Measurements from ENCODE around the gene EDC3.
"Not testable (repeated sequence)": the region's sequence is repeated elsewhere in the genome, so short reads cannot be mapped to it uniquely, and the experiment has no call there.

The EDC3 gene

GRCh38 chr15:74604983-74605794, 90.6 kb downstream of the EDC3 start:
- TF ChIP-seq, protein P1, sequence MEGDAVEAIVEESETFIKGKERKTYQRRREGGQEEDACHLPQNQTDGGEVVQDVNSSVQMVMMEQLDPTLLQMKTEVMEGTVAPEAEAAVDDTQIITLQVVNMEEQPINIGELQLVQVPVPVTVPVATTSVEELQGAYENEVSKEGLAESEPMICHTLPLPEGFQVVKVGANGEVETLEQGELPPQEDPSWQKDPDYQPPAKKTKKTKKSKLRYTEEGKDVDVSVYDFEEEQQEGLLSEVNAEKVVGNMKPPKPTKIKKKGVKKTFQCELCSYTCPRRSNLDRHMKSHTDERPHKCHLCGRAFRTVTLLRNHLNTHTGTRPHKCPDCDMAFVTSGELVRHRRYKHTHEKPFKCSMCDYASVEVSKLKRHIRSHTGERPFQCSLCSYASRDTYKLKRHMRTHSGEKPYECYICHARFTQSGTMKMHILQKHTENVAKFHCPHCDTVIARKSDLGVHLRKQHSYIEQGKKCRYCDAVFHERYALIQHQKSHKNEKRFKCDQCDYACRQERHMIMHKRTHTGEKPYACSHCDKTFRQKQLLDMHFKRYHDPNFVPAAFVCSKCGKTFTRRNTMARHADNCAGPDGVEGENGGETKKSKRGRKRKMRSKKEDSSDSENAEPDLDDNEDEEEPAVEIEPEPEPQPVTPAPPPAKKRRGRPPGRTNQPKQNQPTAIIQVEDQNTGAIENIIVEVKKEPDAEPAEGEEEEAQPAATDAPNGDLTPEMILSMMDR (IDR thresholded peaks at IDR 0.05; ENCODE audit: low read depth, low read length, missing control alignments), result no peak
- Histone ChIP-seq H3K27ac (no peak overlapping the region), H3K4me3 (ENCODE audit: low read depth, low read length) (no peak overlapping the region), H3K36me3 (replicated peaks) (no peaks in the 10 kb centered on the region), H3K27me3 (replicated peaks) (peaks cover 3% of the 10 kb centered on the region)
- in situ Hi-C loops (cut with HindIII; ENCODE audit: low pct_ligation_motif_present, low sequenced_read_pairs), result no loop called here
- DNase-seq, result no peak

DNA sequence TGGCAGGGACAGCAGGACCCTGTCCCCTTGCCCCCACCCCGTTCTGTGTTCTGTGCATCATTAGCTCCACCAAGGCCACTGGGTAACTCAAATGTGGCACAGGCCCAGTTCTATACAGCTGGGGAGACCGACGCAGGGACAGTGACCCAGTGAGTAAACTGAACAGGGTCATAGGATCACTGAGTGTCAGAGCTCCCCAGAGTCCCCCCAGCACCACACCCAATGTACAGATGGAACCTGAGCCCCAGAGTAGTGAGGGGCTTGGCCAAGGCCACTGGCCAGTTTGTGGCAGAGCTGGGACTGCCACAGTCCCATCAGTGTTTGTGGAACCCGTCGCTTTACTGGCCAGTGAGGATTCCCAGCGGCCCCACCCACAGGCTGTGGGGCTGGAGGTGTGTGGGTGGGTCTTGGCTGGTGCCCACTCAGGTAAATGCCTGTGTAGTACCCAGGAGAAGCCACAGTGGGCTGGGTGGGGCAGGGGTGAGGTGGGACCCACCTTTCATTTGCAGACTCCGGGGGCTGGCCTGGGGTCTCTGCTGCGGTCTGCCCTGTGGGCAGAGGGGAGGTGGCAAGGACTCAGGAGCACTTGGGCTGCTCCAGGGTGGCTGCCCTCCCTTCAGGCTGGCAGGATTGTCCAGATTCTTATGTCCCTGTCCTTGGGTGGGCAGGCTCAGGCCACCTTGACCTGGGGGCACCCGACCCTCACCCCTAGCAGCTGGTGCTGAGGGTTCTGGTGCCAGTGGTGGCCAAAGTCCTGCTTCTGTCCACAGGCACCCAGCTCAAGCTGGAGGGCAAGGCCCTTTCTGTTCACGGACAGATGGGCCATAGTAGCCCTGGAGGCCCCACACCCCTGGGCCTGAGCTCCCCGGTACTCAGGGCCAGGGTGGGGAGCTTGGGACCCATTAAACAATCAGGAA, 91.8 kb downstream of the EDC3 start:
- TF ChIP-seq, protein P1 (IDR thresholded peaks at IDR 0.05; ENCODE audit: low read depth, low read length, missing control alignments), result no peak
- Histone ChIP-seq H3K4me3 (ENCODE audit: low read depth, low read length) (no peak overlapping the region), H3K36me3 (replicated peaks) (no peaks in the 10 kb centered on the region), H3K27ac (no peak overlapping the region), H3K27me3 (replicated peaks) (no peaks in the 10 kb centered on the region)
- in situ Hi-C loops (cut with HindIII; ENCODE audit: low pct_ligation_motif_present, low sequenced_read_pairs), result no loop called here
- no peak for DNase-seq

GRCh38 chr15:74603026-74603788, 92.6 kb downstream of the EDC3 start:
- in situ Hi-C loops (cut with HindIII; ENCODE audit: low pct_ligation_motif_present, low sequenced_read_pairs), result no loop called here
- TF ChIP-seq, protein P1 (IDR thresholded peaks at IDR 0.05; ENCODE audit: low read depth, low read length, missing control alignments), result no peak
- DNase-seq, result no peak

GRCh38 chr15:74599156-74599555, 96.7 kb downstream of the EDC3 start:
- TF ChIP-seq, protein P1 (IDR thresholded peaks at IDR 0.05; ENCODE audit: low read depth, low read length, missing control alignments), result no peak
- Histone ChIP-seq H3K27me3 (replicated peaks) (no peaks in the 10 kb centered on the region), H3K27ac (no peak overlapping the region), H3K4me3 (ENCODE audit: low read depth, low read length) (no peak overlapping the region), H3K36me3 (replicated peaks) (no peaks in the 10 kb centered on the region)
- in situ Hi-C loops (cut with HindIII; ENCODE audit: low pct_ligation_motif_present, low sequenced_read_pairs), result no loop called here
- DNase-seq, result no peak

More at GRCh38 chr15:74603026-74603788, 92.6 kb downstream of the EDC3 start:
- no peak overlapping the region for H3K27ac ChIP-seq
- no peaks in the 10 kb centered on the region for H3K36me3 ChIP-seq (replicated peaks)
- no peak overlapping the region for H3K4me3 ChIP-seq (ENCODE audit: low read depth, low read length)
- H3K27me3 ChIP-seq (replicated peaks), result no peaks in the 10 kb centered on the region

GRCh38 chr15:74598126-74598842, 97.5 kb downstream of the EDC3 start:
- Histone ChIP-seq H3K27ac (no peak overlapping the region), H3K27me3 (replicated peaks) (no peaks in the 10 kb centered on the region), H3K4me3 (ENCODE audit: low read depth, low read length) (peak overlapping the region; percentile 64), H3K36me3 (replicated peaks) (peaks cover 2% of the 10 kb centered on the region)
- DNase-seq, result peak; percentile 80
- TF ChIP-seq, protein P1 (IDR thresholded peaks at IDR 0.05; ENCODE audit: low read depth, low read length, missing control alignments), result no peak
- in situ Hi-C loops (cut with HindIII; ENCODE audit: low pct_ligation_motif_present, low sequenced_read_pairs), result no loop called here

DNA sequence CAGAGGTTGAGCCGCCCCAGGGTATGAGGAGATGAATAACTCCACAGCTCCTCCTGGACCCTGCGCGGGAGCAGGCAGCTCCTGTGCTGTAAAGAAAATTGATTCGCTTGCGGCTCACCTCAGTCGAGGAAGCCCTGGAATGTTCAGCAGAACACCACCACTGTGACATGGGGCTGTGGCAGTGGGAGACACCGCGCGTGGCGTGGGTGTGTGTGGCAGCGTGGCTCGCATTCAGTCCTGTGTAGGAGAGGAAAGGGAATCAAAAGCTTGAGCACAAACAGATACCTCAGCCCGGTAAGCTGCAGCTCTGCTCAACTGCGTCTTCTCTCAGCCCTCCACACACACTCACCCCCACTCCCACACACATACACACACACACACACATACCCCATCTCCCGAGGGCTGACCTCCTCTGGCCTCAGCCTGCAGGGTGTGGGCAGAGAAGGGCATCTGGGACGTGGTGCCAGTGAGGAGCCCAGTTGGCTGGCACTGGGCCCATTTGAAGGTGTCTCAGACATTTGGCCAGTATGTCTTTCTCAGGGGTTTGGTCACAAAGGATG, 98.6 kb downstream of the EDC3 start:
- H3K27me3 ChIP-seq (replicated peaks); H3K36me3 ChIP-seq (replicated peaks); H3K4me3 ChIP-seq (ENCODE audit: low read depth, low read length); DNase-seq; in situ Hi-C loops (cut with HindIII; ENCODE audit: low pct_ligation_motif_present, low sequenced_read_pairs); H3K27ac ChIP-seq: not testable (repeated sequence)

DNA sequence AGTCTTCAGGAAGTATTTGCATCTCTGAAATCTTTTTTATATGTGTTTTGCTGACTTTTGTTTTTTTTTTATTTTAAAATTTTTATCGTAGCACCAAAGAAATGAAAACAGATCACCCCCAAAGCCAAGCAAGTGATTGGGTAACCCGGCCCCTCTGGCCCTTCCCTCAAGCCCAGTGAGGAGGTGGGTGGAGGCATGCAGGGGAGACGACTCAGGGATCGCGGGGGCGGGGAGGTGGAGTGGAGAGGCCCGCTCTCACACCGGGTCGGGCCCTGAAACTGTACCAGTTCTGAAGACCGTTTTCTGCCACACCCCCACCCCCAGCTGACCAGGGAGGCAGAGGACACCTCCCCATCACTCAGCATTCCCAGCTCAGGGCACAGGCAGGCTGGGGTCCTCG, 99.1 kb downstream of the EDC3 start:
- H3K27ac ChIP-seq; H3K27me3 ChIP-seq (replicated peaks); DNase-seq; in situ Hi-C loops (cut with HindIII; ENCODE audit: low pct_ligation_motif_present, low sequenced_read_pairs); H3K36me3 ChIP-seq (replicated peaks); H3K4me3 ChIP-seq (ENCODE audit: low read depth, low read length): not testable (repeated sequence)
